BE2C (cell line): ENCODE measurements around the gene PLEKHA8.

Source experiments
- DNase-seq: peaks from one replicate; pipeline ENCODE4 v3.0.0-alpha.2; 2020
- H3K27me3 ChIP-seq: fragments of 250-450 bp; sonication (Bioruptor Pico); 2 replicates; pipeline ENCODE4 v1.5.1; 2020; ENCODE audit warnings: mild to moderate bottlenecking
- H3K36me3 ChIP-seq: fragments of 250-450 bp; sonication (Bioruptor Pico); 2 replicates; pipeline ENCODE4 v1.5.1; 2020; ENCODE audit warnings: mild to moderate bottlenecking
- H3K4me1 ChIP-seq: fragments of 250-450 bp; sonication (Bioruptor Pico); 2 replicates; pipeline ENCODE4 v1.5.1; 2020
- H3K4me3 ChIP-seq: 2 replicates; pipeline ENCODE4 v1.5.1; 2011; ENCODE audit warnings: low read depth, low read length
- H3K9me3 ChIP-seq: fragments of 250-450 bp; sonication (Bioruptor Pico); 2 replicates; pipeline ENCODE4 v1.5.1; 2020
- TF ChIP-seq, protein P1 (sequence below): IDR thresholded peaks from 2 replicates; pipeline ENCODE4 v1.5.1; 2012; ENCODE audit warnings: mild to moderate bottlenecking, low read depth, low read length

Gene PLEKHA8

DNA sequence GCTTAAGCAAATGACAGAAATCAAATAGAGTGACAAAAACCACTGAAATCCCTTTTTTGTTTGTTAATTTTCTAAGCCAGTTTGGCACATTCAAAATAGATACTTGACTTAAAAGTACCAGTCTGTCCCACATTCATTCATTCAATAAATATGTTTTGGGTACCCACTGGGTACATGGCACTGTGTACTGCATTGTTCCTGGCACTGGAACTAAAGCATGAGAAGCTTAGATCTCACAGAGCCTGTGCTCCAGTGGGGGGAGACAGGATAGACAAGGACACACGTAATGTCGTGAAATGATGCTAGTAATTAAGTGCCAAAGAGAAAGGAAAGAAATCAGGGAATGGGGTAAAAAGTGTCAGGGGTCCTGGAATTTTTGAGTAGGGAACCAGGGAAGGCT lies 119.6 kb downstream of the PLEKHA8 start:
- Histone ChIP-seq H3K27me3 (no peaks in the 10 kb centered on the region), H3K4me1 (no peaks in the 10 kb centered on the region), H3K9me3 (no peaks in the 10 kb centered on the region), H3K4me3 (no peak overlapping the region), H3K36me3 (no peaks in the 10 kb centered on the region)
- DNase-seq = no peak
- TF ChIP-seq, protein P1, sequence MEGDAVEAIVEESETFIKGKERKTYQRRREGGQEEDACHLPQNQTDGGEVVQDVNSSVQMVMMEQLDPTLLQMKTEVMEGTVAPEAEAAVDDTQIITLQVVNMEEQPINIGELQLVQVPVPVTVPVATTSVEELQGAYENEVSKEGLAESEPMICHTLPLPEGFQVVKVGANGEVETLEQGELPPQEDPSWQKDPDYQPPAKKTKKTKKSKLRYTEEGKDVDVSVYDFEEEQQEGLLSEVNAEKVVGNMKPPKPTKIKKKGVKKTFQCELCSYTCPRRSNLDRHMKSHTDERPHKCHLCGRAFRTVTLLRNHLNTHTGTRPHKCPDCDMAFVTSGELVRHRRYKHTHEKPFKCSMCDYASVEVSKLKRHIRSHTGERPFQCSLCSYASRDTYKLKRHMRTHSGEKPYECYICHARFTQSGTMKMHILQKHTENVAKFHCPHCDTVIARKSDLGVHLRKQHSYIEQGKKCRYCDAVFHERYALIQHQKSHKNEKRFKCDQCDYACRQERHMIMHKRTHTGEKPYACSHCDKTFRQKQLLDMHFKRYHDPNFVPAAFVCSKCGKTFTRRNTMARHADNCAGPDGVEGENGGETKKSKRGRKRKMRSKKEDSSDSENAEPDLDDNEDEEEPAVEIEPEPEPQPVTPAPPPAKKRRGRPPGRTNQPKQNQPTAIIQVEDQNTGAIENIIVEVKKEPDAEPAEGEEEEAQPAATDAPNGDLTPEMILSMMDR = no peak

DNA sequence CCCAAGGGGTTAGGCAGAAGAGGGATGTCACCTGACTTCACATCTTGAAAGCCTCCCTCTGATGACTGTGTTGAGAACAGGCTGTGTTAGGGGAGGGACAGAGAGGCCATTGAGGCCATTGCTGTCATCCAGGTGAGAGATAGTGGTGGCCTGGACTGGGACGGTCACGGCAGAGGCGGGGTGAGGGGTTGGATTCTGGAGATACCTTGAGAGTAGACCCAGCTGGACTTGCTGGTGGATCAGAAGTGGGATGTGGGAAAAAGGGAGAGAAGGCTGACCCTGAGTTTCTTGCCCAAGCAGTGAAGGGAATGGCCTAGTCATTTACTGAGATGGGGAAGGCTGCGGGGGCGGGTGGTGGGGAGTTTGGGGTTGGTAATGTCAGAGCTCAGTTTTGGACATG lies 120.2 kb downstream of the PLEKHA8 start:
- no peaks in the 10 kb centered on the region for H3K27me3 ChIP-seq

DNA sequence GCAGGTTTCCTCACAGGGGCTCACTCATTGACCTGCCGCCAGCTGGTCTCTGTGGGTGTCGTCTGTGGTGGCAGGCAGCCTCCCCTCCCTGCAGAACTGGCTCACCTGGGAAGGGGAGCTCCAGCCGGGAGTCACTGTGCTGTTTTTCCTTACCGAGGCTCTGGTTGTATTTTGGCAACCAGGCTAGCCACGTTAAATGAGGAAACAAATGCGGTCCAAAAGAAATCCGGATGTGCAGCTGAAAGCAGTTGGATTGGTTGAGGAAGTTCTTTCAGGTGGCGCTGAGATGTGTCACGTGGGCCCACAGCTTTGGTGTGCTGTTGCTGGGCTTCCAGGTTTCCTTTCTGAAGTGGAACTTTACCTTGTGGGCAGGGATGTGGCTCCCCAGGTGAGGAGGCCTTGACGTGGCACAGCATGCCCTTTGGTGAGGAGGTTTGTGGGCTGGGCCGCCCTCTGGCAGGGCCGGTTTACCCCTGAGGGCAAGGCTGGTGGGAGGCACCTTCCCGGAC lies 120.8 kb downstream of the PLEKHA8 start:
- DNase-seq = no peak
- Histone ChIP-seq H3K36me3 (no peaks in the 10 kb centered on the region), H3K4me3 (no peak overlapping the region), H3K9me3 (no peaks in the 10 kb centered on the region), H3K27me3 (no peaks in the 10 kb centered on the region), H3K4me1 (no peaks in the 10 kb centered on the region)
- TF ChIP-seq, protein P1 = no peak

More for the DNA sequence above, 120.2 kb downstream of the PLEKHA8 start:
- Histone ChIP-seq H3K36me3 (no peaks in the 10 kb centered on the region), H3K4me1 (no peaks in the 10 kb centered on the region), H3K4me3 (no peak overlapping the region), H3K9me3 (no peaks in the 10 kb centered on the region)
- no peak for DNase-seq
- TF ChIP-seq, protein P1 = no peak

DNA sequence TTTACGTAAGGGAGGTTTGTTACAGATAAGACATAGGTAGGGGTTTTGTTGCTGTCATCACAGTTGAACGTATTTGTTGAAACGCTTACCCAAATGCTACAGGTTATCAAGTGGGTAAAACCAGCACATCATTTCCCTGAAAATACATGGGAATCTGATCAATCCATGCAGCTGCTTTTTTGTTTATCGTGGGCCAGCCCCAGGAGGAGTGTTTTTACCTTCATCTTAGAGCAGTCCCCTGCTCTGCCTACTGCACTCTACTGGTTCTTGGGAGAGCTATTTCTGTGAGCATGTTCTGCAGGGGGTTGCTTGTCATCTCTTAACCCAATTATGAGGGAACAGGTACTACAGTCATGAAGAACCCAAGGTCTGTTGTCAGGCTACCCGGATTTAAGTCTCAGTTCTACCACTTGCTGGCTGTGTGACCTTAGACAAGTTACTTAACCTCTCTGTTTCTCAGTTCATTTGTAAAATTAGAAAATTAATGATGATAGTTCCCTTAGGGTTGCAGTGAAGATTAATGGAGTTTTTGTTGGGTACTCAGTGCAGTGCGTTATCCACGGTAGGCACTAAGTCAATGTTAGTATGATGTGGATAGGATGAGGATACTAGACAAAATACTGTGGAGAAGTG lies 121.5 kb downstream of the PLEKHA8 start:
- H3K27me3 ChIP-seq = no peaks in the 10 kb centered on the region
- no peaks in the 10 kb centered on the region for H3K9me3 ChIP-seq
- TF ChIP-seq, protein P1 = no peak
- no peak for DNase-seq
- no peaks in the 10 kb centered on the region for H3K4me1 ChIP-seq
- H3K36me3 ChIP-seq = no peaks in the 10 kb centered on the region
- H3K4me3 ChIP-seq = no peak overlapping the region

DNA sequence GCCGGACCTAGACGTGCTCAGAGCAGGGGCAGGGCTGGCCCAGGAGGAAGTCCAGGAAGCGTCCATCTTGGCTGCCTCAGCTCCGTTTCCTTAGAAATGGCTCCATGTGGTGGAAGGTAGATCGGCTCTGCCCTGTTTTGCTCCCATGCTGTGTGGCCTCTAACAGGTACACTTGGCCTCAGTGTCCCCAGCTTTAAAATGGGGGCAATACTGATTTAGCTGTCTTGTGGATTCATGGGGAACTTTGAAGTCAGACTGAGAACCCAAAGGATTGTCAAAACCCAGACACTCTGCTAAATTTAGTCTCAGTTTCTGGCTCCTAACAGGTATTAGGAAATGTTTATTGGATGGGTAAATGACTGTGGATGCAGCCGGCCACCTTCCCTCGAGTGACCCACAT lies 122.5 kb downstream of the PLEKHA8 start:
- Histone ChIP-seq H3K4me1 (no peaks in the 10 kb centered on the region), H3K4me3 (no peak overlapping the region), H3K9me3 (no peaks in the 10 kb centered on the region), H3K27me3 (no peaks in the 10 kb centered on the region), H3K36me3 (no peaks in the 10 kb centered on the region)
- TF ChIP-seq, protein P1 = no peak
- DNase-seq = no peak

DNA sequence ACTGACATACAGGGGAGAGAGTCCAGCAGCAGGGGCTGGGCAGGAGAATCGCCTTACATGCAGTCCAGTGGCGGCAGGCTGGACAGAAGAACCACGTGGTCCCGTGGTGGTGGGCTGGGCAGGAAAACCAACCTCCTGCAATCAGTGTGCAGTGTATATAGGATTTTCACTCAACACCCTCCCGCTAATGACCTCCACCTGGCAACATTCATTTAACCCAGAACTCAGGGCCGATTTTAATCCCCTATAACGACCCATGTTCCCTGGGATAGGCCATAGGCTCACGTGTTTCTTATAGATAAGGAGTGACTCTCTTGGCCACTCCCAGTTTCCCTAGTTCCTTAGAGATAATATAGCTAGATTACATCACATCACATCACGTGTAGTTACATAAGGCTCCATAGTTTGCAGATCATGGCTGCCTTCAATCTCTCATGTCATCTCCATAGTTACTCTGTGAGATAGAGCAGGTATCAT lies 125.9 kb downstream of the PLEKHA8 start:
- TF ChIP-seq, protein P1 = no peak
- no peaks in the 10 kb centered on the region for H3K36me3 ChIP-seq
- no peak for DNase-seq
- H3K4me1 ChIP-seq = no peaks in the 10 kb centered on the region
- no peaks in the 10 kb centered on the region for H3K9me3 ChIP-seq
- H3K4me3 ChIP-seq = no peak overlapping the region
- no peaks in the 10 kb centered on the region for H3K27me3 ChIP-seq
